Measurements from ENCODE around the gene TBC1D7. TPM values are rescaled to one million over a fixed set of nuclear protein-coding genes. Genes with fewer than 3 reads are reported as not detected.
A peak's percentile ranks its signal among the peaks of the same experiment; 100 is the strongest.

Gene TBC1D7
- total RNA-seq, 1 donor from 2014 or later = 35.4 TPM

- Mint-ChIP-seq H3K27ac (ENCODE audit: unreplicated experiment) (peak overlapping the region; percentile 19), H3K9me3 (no peaks in the 10 kb centered on the region), H3K4me3 (no peak overlapping the region), H3K27me3 (ENCODE audit: low read depth) (no peaks in the 10 kb centered on the region), H3K36me3 (ENCODE audit: low read depth) (no peaks in the 10 kb centered on the region), H3K4me1 (peaks cover 23% of the 10 kb centered on the region)
- no peak for DNase-seq (ENCODE audit: low read depth, low spot score)
- no peak for TF ChIP-seq CTCF (conservative IDR thresholded peaks at IDR 0.05)
These were observed 44.6 kb upstream of the TBC1D7 start for GRCh38 chr6:13372688-13373487.

GRCh38 chr6:13372076-13372475 lies 43.7 kb upstream of the TBC1D7 start:
- Mint-ChIP-seq H3K9me3 (no peaks in the 10 kb centered on the region), H3K27ac (ENCODE audit: unreplicated experiment) (no peak overlapping the region), H3K27me3 (ENCODE audit: low read depth) (no peaks in the 10 kb centered on the region), H3K4me3 (no peak overlapping the region), H3K4me1 (peaks cover 31% of the 10 kb centered on the region), H3K36me3 (ENCODE audit: low read depth) (no peaks in the 10 kb centered on the region)
- no peak for DNase-seq (ENCODE audit: low read depth, low spot score)
- no peak for TF ChIP-seq CTCF (conservative IDR thresholded peaks at IDR 0.05)

GRCh38 chr6:13371421-13372072 lies 43.2 kb upstream of the TBC1D7 start:
- no peak overlapping the region for H3K27ac Mint-ChIP-seq (ENCODE audit: unreplicated experiment)
- no peak for TF ChIP-seq CTCF (conservative IDR thresholded peaks at IDR 0.05)
- H3K27me3 Mint-ChIP-seq (ENCODE audit: low read depth) = no peaks in the 10 kb centered on the region
- H3K9me3 Mint-ChIP-seq = no peaks in the 10 kb centered on the region
- H3K4me3 Mint-ChIP-seq = no peak overlapping the region
- no peak for DNase-seq (ENCODE audit: low read depth, low spot score)
- H3K36me3 Mint-ChIP-seq (ENCODE audit: low read depth) = no peaks in the 10 kb centered on the region
- peaks cover 32% of the 10 kb centered on the region for H3K4me1 Mint-ChIP-seq

DNA sequence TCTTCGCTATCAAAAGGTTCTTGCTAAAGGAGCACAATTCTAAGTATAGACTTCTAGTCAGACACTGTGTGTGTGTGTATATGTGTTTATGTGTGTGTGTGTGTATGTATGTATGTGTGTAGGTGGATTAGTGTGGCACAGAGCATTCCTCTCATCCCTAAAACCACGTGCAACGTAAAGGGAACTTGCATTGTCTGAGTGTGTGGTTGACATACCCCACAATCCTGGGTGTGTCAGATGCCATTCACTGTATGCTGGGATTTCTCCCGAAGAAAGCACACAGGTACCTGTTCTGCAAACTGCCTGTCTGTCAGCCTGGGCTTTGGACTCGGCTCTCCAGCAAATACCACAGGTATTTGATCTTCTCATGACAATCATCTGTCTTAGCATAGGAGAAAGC lies 42.3 kb upstream of the TBC1D7 start:
- Mint-ChIP-seq H3K4me3 (no peak overlapping the region), H3K27me3 (ENCODE audit: low read depth) (no peaks in the 10 kb centered on the region), H3K4me1 (peaks cover 32% of the 10 kb centered on the region), H3K27ac (ENCODE audit: unreplicated experiment) (no peak overlapping the region), H3K36me3 (ENCODE audit: low read depth) (no peaks in the 10 kb centered on the region), H3K9me3 (no peaks in the 10 kb centered on the region)
- no peak for TF ChIP-seq CTCF (conservative IDR thresholded peaks at IDR 0.05)
- no peak for DNase-seq (ENCODE audit: low read depth, low spot score)

GRCh38 chr6:13369591-13369990 lies 41.3 kb upstream of the TBC1D7 start:
- DNase-seq (ENCODE audit: low read depth, low spot score) = no peak
- peaks cover 32% of the 10 kb centered on the region for H3K4me1 Mint-ChIP-seq
- no peak for TF ChIP-seq CTCF (conservative IDR thresholded peaks at IDR 0.05)
- no peak overlapping the region for H3K27ac Mint-ChIP-seq (ENCODE audit: unreplicated experiment)
- H3K27me3 Mint-ChIP-seq (ENCODE audit: low read depth) = no peaks in the 10 kb centered on the region
- no peaks in the 10 kb centered on the region for H3K36me3 Mint-ChIP-seq (ENCODE audit: low read depth)
- H3K9me3 Mint-ChIP-seq = no peaks in the 10 kb centered on the region
- H3K4me3 Mint-ChIP-seq = no peak overlapping the region

All from neural crest cell (in vitro differentiated cells).